Natural killer cell (primary cell): ENCODE measurements around the gene RSPH6A. TPM values are rescaled to one million over a fixed set of nuclear protein-coding genes. Genes with fewer than 3 reads are reported as not detected.

Experiments used
- ATAC-seq, 3 donors: fragments of 150-1000 bp in 2 of 3; fragments of 200-7000 bp in 1 of 3; cut with Tn5 transposase; 1 replicate in 1 of 3; 2 replicates in 2 of 3; pipeline ENCODE4 v1.10.0; 2021; ENCODE audit warnings: mild to moderate bottlenecking in 2 of 3, moderate library complexity in 2 of 3
- DNase-seq, 2 donors: peaks; one replicate each; pipeline versions ENCODE4 v3.0.0 to v3.0.0-alpha.2; 2013 to 2021; ENCODE audit warnings: mixed read lengths in 1 of 2
- H3K27ac ChIP-seq: one replicate; pipeline ENCODE4 v1.5.1; 2013; ENCODE audit warnings: mild to moderate bottlenecking, low read length
- H3K27me3 ChIP-seq: one replicate; pipeline ENCODE4 v1.6.1; 2013; ENCODE audit warnings: low read length; ENCODE audit not compliant: control insufficient read depth, insufficient read depth
- H3K36me3 ChIP-seq: one replicate; pipeline ENCODE4 v1.6.1; 2013; ENCODE audit warnings: low read length; ENCODE audit not compliant: control insufficient read depth, insufficient read depth
- H3K4me1 ChIP-seq: one replicate; pipeline ENCODE4 v1.6.1; 2013; ENCODE audit warnings: low read length; ENCODE audit not compliant: control insufficient read depth, insufficient read depth
- H3K4me3 ChIP-seq: one replicate; pipeline ENCODE4 v1.5.1; 2013; ENCODE audit warnings: low read length
- H3K9me3 ChIP-seq: one replicate; pipeline ENCODE4 v1.6.1; 2013; ENCODE audit warnings: low read length; ENCODE audit not compliant: control insufficient read depth, insufficient read depth
- H3K27ac Mint-ChIP-seq, 2 donors: one replicate each; pipeline ENCODE4 v1.8.0; 2022; ENCODE audit warnings: mild to moderate bottlenecking in 2 of 2, mixed read lengths in 2 of 2, moderate library complexity in 1 of 2
- H3K27me3 Mint-ChIP-seq, 2 donors: one replicate each; pipeline ENCODE4 v1.8.0; 2022; ENCODE audit warnings: low read depth in 2 of 2, mixed read lengths in 2 of 2
- H3K36me3 Mint-ChIP-seq: one replicate; pipeline ENCODE4 v1.8.0; 2022; ENCODE audit warnings: mixed read lengths
- H3K4me1 Mint-ChIP-seq, 2 donors: one replicate each; pipeline ENCODE4 v1.8.0; 2022; ENCODE audit warnings: mixed read lengths in 2 of 2
- H3K4me3 Mint-ChIP-seq: one replicate; pipeline ENCODE4 v1.8.0; 2022; ENCODE audit warnings: mild to moderate bottlenecking, moderate library complexity, mixed read lengths
- H3K9me3 Mint-ChIP-seq, 2 donors: one replicate each; pipeline ENCODE4 v1.8.0; 2022; ENCODE audit warnings: mixed read lengths in 2 of 2
- WGBS: methylation state at CpG from one replicate; pipeline ENCODE4 v1.1.7; 2013; ENCODE audit warnings: missing lambda C conversion rate; ENCODE audit not compliant: insufficient coverage; 5-methylcytosine and 5-hydroxymethylcytosine counted together
- intact Hi-C: fragments of 100-400 bp; cut with micrococcal nuclease; formaldehyde crosslinking; loops from one replicate; pipeline ENCODE4 v1.14.2; 2022
- total RNA-seq, 4 donors: library from RNA; stranded (reverse); fragments of 120-200 nt in 1 of 4; gene quantifications; one replicate each; pipeline versions ENCODE4 v1.2.3 to v1.2.4, GENCODE V29; 2013 to 2022
- TF ChIP-seq, protein P1 (sequence below): fragments of 200-600 bp; IDR thresholded peaks from one replicate; pipeline ENCODE4 v1.8.0; 2022; ENCODE audit warnings: antibody characterized with exemption

Gene RSPH6A
- total RNA-seq, 3 donors from 2014 or later (not counting 1 experiment from before 2014, with no cell fraction given): 0.18 to 0.63 (median 0.31) TPM

- intact Hi-C loops: loop anchor here (1.0 to 5.0 kb wide), 2 partner anchors 65 to 199 kb away; no protein-coding TSS in a partner anchor
- Histone ChIP-seq H3K4me3 (no peak overlapping the region), H3K9me3 (no peaks in the 10 kb centered on the region), H3K27me3 (peaks cover 6% of the 10 kb centered on the region), H3K4me1 (peaks cover 27% of the 10 kb centered on the region), H3K27ac (no peak overlapping the region), H3K36me3 (peaks cover 16% of the 10 kb centered on the region)
- Mint-ChIP-seq H3K4me3 (no peak overlapping the region), H3K36me3 (no peaks in the 10 kb centered on the region), H3K9me3 (no peaks in the 10 kb centered on the region), H3K27me3 (peaks cover 0 to 7% of the 10 kb centered on the region in 2 donors), H3K4me1 (peaks cover 0 to 10% of the 10 kb centered on the region in 2 donors), H3K27ac (no peak overlapping the region)
- 89% methylated on average over 19 of the region's 19 CpGs for WGBS
- DNase-seq: no peak
- TF ChIP-seq, protein P1, sequence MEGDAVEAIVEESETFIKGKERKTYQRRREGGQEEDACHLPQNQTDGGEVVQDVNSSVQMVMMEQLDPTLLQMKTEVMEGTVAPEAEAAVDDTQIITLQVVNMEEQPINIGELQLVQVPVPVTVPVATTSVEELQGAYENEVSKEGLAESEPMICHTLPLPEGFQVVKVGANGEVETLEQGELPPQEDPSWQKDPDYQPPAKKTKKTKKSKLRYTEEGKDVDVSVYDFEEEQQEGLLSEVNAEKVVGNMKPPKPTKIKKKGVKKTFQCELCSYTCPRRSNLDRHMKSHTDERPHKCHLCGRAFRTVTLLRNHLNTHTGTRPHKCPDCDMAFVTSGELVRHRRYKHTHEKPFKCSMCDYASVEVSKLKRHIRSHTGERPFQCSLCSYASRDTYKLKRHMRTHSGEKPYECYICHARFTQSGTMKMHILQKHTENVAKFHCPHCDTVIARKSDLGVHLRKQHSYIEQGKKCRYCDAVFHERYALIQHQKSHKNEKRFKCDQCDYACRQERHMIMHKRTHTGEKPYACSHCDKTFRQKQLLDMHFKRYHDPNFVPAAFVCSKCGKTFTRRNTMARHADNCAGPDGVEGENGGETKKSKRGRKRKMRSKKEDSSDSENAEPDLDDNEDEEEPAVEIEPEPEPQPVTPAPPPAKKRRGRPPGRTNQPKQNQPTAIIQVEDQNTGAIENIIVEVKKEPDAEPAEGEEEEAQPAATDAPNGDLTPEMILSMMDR: no peak
- ATAC-seq: no peak
These were observed 2.7 kb upstream of the RSPH6A start for GRCh38 chr19:45817725-45818301.

DNA sequence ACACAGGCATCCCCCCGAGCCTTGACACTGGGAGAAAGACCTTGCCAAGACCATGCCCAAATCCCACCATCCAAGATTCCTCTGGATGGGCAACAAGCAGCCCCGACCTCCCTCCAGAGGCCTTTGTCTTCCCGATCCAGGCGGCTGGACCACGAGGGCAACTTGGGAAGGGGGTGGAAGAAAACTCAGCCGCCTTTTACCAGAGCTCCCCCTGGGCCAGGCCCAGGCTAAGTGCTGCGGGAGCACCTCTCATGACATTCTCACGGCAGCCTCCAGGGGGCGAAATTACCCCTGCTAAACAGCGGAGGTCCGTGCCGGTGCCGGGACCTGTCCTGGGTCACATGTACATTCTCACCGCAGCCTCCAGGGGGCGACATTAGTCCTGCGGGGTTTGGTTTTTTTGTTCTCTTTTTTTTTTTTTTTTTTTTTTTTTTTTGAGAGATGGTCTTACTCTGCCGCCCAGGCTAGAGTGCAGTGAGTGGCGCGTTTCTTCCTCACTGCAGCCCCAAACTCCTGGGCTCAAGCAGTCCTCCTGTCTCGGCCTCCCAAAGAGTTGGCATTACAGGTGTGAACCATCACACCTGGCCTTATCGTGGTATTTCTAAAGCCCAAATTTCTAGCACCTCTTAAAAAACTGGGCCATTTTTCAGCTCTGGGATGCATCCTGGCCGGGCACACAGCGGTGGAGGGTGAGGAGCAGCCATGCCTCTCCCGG is 2.1 kb upstream of the RSPH6A start:
- peak; percentile 93 to 98 for DNase-seq
- Histone ChIP-seq H3K27me3 (peaks cover 6% of the 10 kb centered on the region), H3K4me1 (peaks cover 27% of the 10 kb centered on the region), H3K27ac (no peak overlapping the region), H3K4me3 (no peak overlapping the region), H3K9me3 (no peaks in the 10 kb centered on the region), H3K36me3 (peaks cover 10% of the 10 kb centered on the region)
- peak; percentile 99 to 100 (median 100) for ATAC-seq
- intact Hi-C loops: loop anchor here (1.0 to 5.0 kb wide), 2 partner anchors 66 to 200 kb away; no protein-coding TSS in a partner anchor
- TF ChIP-seq, protein P1: peak; percentile 100
- Mint-ChIP-seq H3K9me3 (no peaks in the 10 kb centered on the region), H3K4me3 (peak overlapping the region; percentile 59), H3K36me3 (no peaks in the 10 kb centered on the region), H3K27ac (peak overlapping the region in 1 of 2 donors; percentile 29), H3K4me1 (peaks cover 0 to 10% of the 10 kb centered on the region in 2 donors), H3K27me3 (peaks cover 0 to 7% of the 10 kb centered on the region in 2 donors)
- WGBS: 14% methylated on average over 22 of the region's 24 CpGs

DNA sequence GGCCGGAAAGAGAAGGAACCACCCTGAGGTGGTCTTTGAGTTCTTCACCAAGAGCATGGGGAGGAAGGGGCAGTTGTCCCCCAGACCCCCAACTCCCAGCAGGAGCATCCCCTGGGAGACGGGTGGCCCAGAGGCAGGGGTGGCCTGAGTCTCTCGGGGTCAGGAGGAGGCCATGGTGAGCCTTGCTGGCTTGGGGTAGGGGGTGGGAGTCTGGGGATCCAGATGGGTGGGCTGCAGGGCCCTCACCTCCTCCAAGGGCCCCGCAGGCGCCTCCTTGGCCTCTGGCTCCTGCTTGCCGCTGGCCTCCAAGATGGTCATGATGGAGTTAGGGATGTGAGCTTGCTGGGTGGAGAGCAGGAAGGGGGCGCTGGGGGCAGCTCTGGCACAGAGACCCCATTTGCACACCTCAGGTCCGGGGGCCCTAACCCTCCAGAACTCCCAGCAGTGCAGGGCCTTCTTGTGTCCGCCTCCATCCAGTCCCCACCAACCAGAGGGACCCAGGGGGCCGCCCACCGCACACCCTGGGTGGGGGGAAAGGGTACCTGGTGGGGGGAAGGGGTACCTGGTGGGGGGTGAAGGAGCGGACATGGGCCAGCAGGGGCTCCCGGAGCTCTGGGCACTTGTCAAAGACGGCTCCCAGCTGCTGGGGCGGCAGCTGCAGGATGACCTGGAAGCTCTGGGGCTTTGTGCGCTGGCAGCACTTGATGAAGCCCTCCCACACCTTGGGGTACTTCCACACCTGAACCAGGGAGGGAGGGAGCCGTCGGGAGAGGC is 1.3 kb upstream of the RSPH6A start:
- H3K36me3 ChIP-seq: peaks cover 6% of the 10 kb centered on the region
- intact Hi-C loops: loop anchor here (1.0 to 5.0 kb wide), 2 partner anchors 67 to 201 kb away; no protein-coding TSS in a partner anchor

More for the DNA sequence above, 1.3 kb upstream of the RSPH6A start:
- Histone ChIP-seq H3K4me1 (peaks cover 27% of the 10 kb centered on the region), H3K4me3 (no peak overlapping the region), H3K27me3 (peaks cover 6% of the 10 kb centered on the region), H3K27ac (no peak overlapping the region), H3K9me3 (no peaks in the 10 kb centered on the region)
- peaks cover 0 to 7% of the 10 kb centered on the region in 2 donors for H3K27me3 Mint-ChIP-seq
- H3K4me3 Mint-ChIP-seq: peak overlapping the region; percentile 80
- H3K36me3 Mint-ChIP-seq: no peaks in the 10 kb centered on the region
- no peaks in the 10 kb centered on the region for H3K9me3 Mint-ChIP-seq
- DNase-seq (no peak), ATAC-seq (no peak)
- TF ChIP-seq, protein P1: no peak
- H3K27ac Mint-ChIP-seq: no peak overlapping the region
- 82% methylated on average over 16 of the region's 18 CpGs for WGBS
- H3K4me1 Mint-ChIP-seq: peaks cover 0 to 10% of the 10 kb centered on the region in 2 donors
